ENCODE results near the gene FHIP1A. TPM values are rescaled to one million over a fixed set of nuclear protein-coding genes. Genes with fewer than 3 reads are reported as not detected.
A peak's percentile ranks its signal among the peaks of the same experiment; 100 is the strongest.

Gene FHIP1A
- total and polyA plus RNA-seq, 2 of the 8 experiments (the other 6 are each of a cell fraction or from before 2014, with no cell fraction given), result 17.9 to 75.2 TPM

DNA sequence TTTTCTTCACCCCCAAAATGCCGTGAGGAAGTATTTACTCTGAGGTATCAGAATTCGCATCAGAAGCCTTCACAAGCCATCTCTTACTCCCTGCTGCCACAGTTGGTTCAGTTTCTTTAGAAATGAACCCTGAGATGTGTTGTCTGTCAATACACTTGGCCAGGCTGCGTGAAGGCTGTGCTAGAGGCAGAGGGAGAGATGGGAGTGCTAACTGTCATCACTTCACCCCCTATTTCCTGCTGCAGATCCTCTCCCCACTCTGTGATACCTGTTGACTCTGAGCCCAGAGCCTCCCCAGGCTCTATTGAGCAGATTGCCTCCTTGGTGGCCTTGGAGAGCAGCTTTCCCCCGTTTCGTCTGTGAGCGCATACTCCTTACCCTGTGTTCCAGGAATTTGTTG lies 34.8 kb downstream of the FHIP1A start:
- Histone ChIP-seq H2BK12ac (ENCODE audit: low read depth, low read length) (no peak overlapping the region), H3K27ac (ENCODE audit: low read depth, low read length) (no peak overlapping the region), H4K20me1 (replicated peaks in 1 of 2; ENCODE audit: control insufficient read depth in 1 of 2, insufficient read depth in 2 of 2, low read length in 2 of 2) (no peaks in the 10 kb centered on the region), H3K56ac (replicated peaks; ENCODE audit: insufficient read length, low read depth, low read length) (no peak overlapping the region), H2BK20ac (ENCODE audit: low read length) (no peak overlapping the region), H2AFZ (ENCODE audit: low read length) (no peak overlapping the region), H3K9me3 (ENCODE audit: insufficient read depth in 2 of 2, low read depth in 1 of 2, low read length in 1 of 2) (no peaks in the 10 kb centered on the region), H4K5ac (ENCODE audit: insufficient read length, low read depth, low read length) (no peak overlapping the region), H3K4me2 (ENCODE audit: insufficient read depth in 1 of 2, low read depth in 2 of 2, low read length in 2 of 2) (peak overlapping the region; percentile 36 to 38), H3K23ac (ENCODE audit: insufficient read length) (no peak overlapping the region), H3K79me2 (ENCODE audit: control insufficient read depth in 1 of 2, insufficient read depth in 2 of 2, low read length in 2 of 2) (peaks cover 4 to 86% of the 10 kb centered on the region in 2 experiments; a peak in 3 of 4 replicates), H3K79me1 (ENCODE audit: low read depth, low read length) (0 out of 2 replicates have a peak, but pooled peaks cover 3% of the 10 kb centered on the region), H3K9ac (replicated peaks in 1 of 4; ENCODE audit: extremely low read depth in 1 of 4, low read depth in 3 of 4, low read length in 3 of 4) (no peak overlapping the region), H4K91ac (replicated peaks; ENCODE audit: insufficient read length, low read length) (no peak overlapping the region), H4K8ac (ENCODE audit: extremely low read depth, insufficient read depth, low read length) (no peak overlapping the region), H3K23me2 (ENCODE audit: low read depth, low read length) (no peaks in the 10 kb centered on the region; the same call in 1 of the 2 replicates), H2BK15ac (ENCODE audit: low read length) (no peak overlapping the region), H3K18ac (ENCODE audit: extremely low read depth, low read length) (peak overlapping the region; percentile 5; the same call in 1 of the 2 replicates), H3K27me3 (replicated peaks in 1 of 4; ENCODE audit: control insufficient read depth in 3 of 4, extremely low read depth in 1 of 4, insufficient read depth in 3 of 4, low read length in 3 of 4) (no peaks in the 10 kb centered on the region), H2AK5ac (ENCODE audit: low read depth, low read length) (peak overlapping the region; percentile 29), H3K4me3 (ENCODE audit: extremely low read depth in 1 of 4, insufficient read depth in 2 of 4, low read depth in 3 of 4, low read length in 4 of 4) (0 out of 8 replicates have a peak overlapping the region, but pooled peaks of 1 of the 4 experiments have one; percentile 2), H2BK5ac (ENCODE audit: low read depth, low read length) (0 out of 2 replicates have a peak overlapping the region, but pooled peaks have one; percentile 2), H3K4ac (replicated peaks; ENCODE audit: insufficient read length, low read depth, low read length) (no peak overlapping the region), H3K14ac (ENCODE audit: insufficient read length) (no peak overlapping the region), H3K36me3 (ENCODE audit: control insufficient read depth in 2 of 4, insufficient read depth in 4 of 4, low read length in 3 of 4) (no peaks in the 10 kb centered on the region), H2BK120ac (replicated peaks; ENCODE audit: low read depth, low read length) (no peak overlapping the region), H3K4me1 (replicated peaks in 1 of 4; ENCODE audit: control insufficient read depth in 3 of 4, insufficient read depth in 4 of 4, low read length in 3 of 4) (peaks cover 3 to 10% (median 8%) of the 10 kb centered on the region in 4 experiments; a peak in 6 of 7 replicates)
- ChIA-PET POLR2A (ENCODE audit: partially characterized antibody) (interaction anchor here (0.5 to 2.7 kb wide), 6 partner anchors 9 to 232 kb away, joined by 3 to 15 read pairs (median 3); partner anchors contain the start of gene FHIP1A), CTCF (ENCODE audit: partially characterized antibody) (interaction anchor here (0.6 to 1.4 kb wide), 4 partner anchors 36 to 840 kb away, joined by 3 to 6 read pairs (median 3); no protein-coding TSS in a partner anchor)
- FAIRE-seq (no peak), DNase-seq (ENCODE audit: low read depth in 1 of 2, low spot score in 2 of 2) (no peak)
- no peak for TF ChIP-seq POLR2A (IDR thresholded peaks at IDR 0.05; ENCODE audit: control extremely low read depth in 1 of 2, low read depth in 2 of 2, low read length in 2 of 2)
- TF ChIP-seq NANOG (IDR thresholded peaks at IDR 0.05; ENCODE audit: insufficient read depth, low read depth, low read length, poor library complexity, severe bottlenecking), result no peak
- TF ChIP-seq FOSL1 (IDR thresholded peaks at IDR 0.05; ENCODE audit: insufficient read depth, low read depth, low read length), result no peak
- TF ChIP-seq ZNF274 (IDR thresholded peaks at IDR 0.05; ENCODE audit: borderline replicate concordance, extremely low read depth, low read length), result no peak
- TF ChIP-seq SP4 (IDR thresholded peaks at IDR 0.05; ENCODE audit: low read length), result no peak
- no peak for TF ChIP-seq POLR2AphosphoS5 (IDR thresholded peaks at IDR 0.05; ENCODE audit: low read depth, low read length)
- no peak for TF ChIP-seq EP300 (IDR thresholded peaks at IDR 0.05; ENCODE audit: borderline replicate concordance in 1 of 2, low read depth in 2 of 2, low read length in 2 of 2)
- TF ChIP-seq SRF (IDR thresholded peaks at IDR 0.05; ENCODE audit: low read depth, low read length), result no peak
- TF ChIP-seq TEAD4 (IDR thresholded peaks at IDR 0.05; ENCODE audit: low read depth, low read length), result no peak
- WGBS, 2 experiments (ENCODE audit: extremely low coverage in 1 of 2, insufficient coverage in 1 of 2, insufficient read length in 1 of 2, insufficient replicate concordance in 2 of 2, low coverage in 1 of 2, low lambda C conversion rate in 2 of 2, missing lambda C conversion rate in 1 of 2), result 79% methylated on average over 6 of the region's 6 CpGs; no CpG with 5 or more reads in 1 of the 2 experiments

Measured in H1 (cell line).